Body of pancreas (tissue), 4 donors: Measurements from ENCODE around the gene LRFN2. TPM values are rescaled to one million over a fixed set of nuclear protein-coding genes. Genes with fewer than 3 reads are reported as not detected.

Experiments
- ATAC-seq: fragments of 150-250 bp; one replicate; pipeline ENCODE4 v1.9.1; 2016
- DNase-seq, 4 donors: peaks; one replicate each; pipeline ENCODE4 v3.0.0-alpha.2; 2019
- H3K27ac ChIP-seq, 4 donors: fragments of 200-600 bp; sonication (generic); 1 replicate in 3 of 4; 2 replicates in 1 of 4; pipeline versions ENCODE4 v1.5.1 to v1.6.1; 2016 to 2019; ENCODE audit warnings: mild to moderate bottlenecking in 1 of 4, mixed read lengths in 1 of 4, moderate library complexity in 1 of 4
- H3K27me3 ChIP-seq, 2 donors: fragments of 200-600 bp; sonication (generic); one replicate each; pipeline ENCODE4 v1.6.0; 2016; ENCODE audit warnings: mild to moderate bottlenecking in 1 of 2
- H3K36me3 ChIP-seq, 2 donors: fragments of 200-600 bp; sonication (generic); replicated peaks in 1 of 2; 2 replicates each; pipeline ENCODE4 v1.5.1; 2016; ENCODE audit warnings: low read depth in 2 of 2; ENCODE audit not compliant: insufficient read depth in 1 of 2
- H3K4me1 ChIP-seq: fragments of 200-600 bp; sonication (generic); one replicate; pipeline ENCODE4 v1.6.0; 2016
- H3K4me3 ChIP-seq, 2 donors: fragments of 200-600 bp; sonication (generic); 1 replicate in 1 of 2; 2 replicates in 1 of 2; pipeline ENCODE4 v1.5.1; 2016 to 2019
- H3K9me3 ChIP-seq, 3 donors: fragments of 200-600 bp; sonication (generic); 1 replicate in 2 of 3; 2 replicates in 1 of 3; pipeline ENCODE4 v1.5.1; 2016
- CTCF ChIP-seq, 7 experiments: fragments of 450-650 bp in 4 of 7; fragments of 200-600 bp in 3 of 7; sonication (generic) in 3 of 7; IDR thresholded peaks; one replicate each; pipeline ENCODE4 v1.5.1; 2016 to 2019; ENCODE audit warnings: antibody characterized with exemption in 7 of 7
- POLR2A ChIP-seq, 3 donors: fragments of 450-650 bp; IDR thresholded peaks; one replicate each; pipeline ENCODE4 v1.6.1; 2016; ENCODE audit warnings: antibody characterized with exemption in 3 of 3, mild to moderate bottlenecking in 2 of 3
- WGBS, 2 donors: methylation state at CpG; one replicate each; pipeline ENCODE4 v1.1.5; 2017; 5-methylcytosine and 5-hydroxymethylcytosine counted together
- intact Hi-C: fragments of 100-400 bp; cut with DNase I; formaldehyde crosslinking; loops from one replicate; pipeline ENCODE4 v1.15.1; 2023
- total RNA-seq, 2 donors: library from RNA; depleted of rRNA; stranded (reverse); fragments of >200 nt; gene quantifications; one replicate each; pipeline ENCODE4 v1.1.0, GENCODE V29; 2016

The LRFN2 gene
- total RNA-seq, 2 donors from 2014 or later: 0.33 TPM; not detected in 1

DNA sequence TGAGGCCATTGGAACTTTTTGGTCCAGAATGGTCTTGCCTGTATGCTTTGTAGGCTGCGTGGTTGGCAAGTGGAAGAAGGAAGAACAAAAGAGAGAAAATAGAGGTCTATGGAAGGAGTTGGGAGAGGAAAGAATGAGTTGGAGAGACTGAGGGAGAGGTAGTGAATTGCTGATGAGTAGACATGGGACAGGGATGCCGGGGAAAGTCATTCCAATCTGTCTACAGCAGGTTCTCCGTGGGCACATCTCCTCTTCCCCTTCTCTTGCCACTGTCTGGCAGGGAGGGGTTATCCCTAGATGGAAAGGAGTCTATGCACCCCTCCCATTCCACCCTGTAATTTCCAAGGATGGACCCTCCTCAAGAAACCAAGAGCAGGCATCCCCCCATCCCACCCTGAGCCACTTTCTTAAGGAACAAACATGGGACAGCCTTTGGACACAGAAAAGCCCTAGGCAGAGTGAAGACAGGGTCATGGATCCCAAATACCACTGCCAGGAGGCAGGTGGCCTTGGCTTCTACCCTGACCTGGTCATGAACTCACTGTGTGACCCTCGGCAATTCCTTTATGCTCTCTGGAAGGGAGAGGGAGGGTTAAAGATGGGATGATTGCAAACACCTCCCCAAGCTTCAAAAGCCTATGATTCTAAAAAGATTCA is 196.9 kb downstream of the LRFN2 start:
- intact Hi-C loops: no loop called here
- H3K4me3 ChIP-seq: no peak overlapping the region
- 82 to 90% methylated on average over 4 of the region's 4 CpGs for WGBS, 2 donors
- peaks cover 15% of the 10 kb centered on the region for H3K4me1 ChIP-seq
- H3K9me3 ChIP-seq: no peaks in the 10 kb centered on the region
- ATAC-seq (no peak), DNase-seq (no peak)
- H3K27me3 ChIP-seq: no peaks in the 10 kb centered on the region
- no peaks in the 10 kb centered on the region for H3K36me3 ChIP-seq
- TF ChIP-seq POLR2A (IDR thresholded peaks at IDR 0.05): no peak
- TF ChIP-seq CTCF (IDR thresholded peaks at IDR 0.05): no peak
- H3K27ac ChIP-seq: no peak overlapping the region

- WGBS, 2 donors: 81 to 91% methylated on average over 4 of the region's 4 CpGs
- H3K4me1 ChIP-seq: peaks cover 12% of the 10 kb centered on the region
- H3K9me3 ChIP-seq: no peaks in the 10 kb centered on the region
- no peak overlapping the region for H3K27ac ChIP-seq
- intact Hi-C loops: no loop called here
- no peak for DNase-seq
- H3K27me3 ChIP-seq: no peaks in the 10 kb centered on the region
- no peak for ATAC-seq
- H3K36me3 ChIP-seq: no peaks in the 10 kb centered on the region
- TF ChIP-seq CTCF (IDR thresholded peaks at IDR 0.05): no peak
- TF ChIP-seq POLR2A (IDR thresholded peaks at IDR 0.05): no peak
- H3K4me3 ChIP-seq: no peak overlapping the region
Measured at GRCh38 chr6:40389254-40389653, 197.9 kb downstream of the LRFN2 start.

- no peaks in the 10 kb centered on the region for H3K36me3 ChIP-seq
- no peak for TF ChIP-seq POLR2A (IDR thresholded peaks at IDR 0.05)
- no peak for TF ChIP-seq CTCF (IDR thresholded peaks at IDR 0.05)
- no peak overlapping the region for H3K4me3 ChIP-seq
- 77 to 78% methylated on average over 5 of the region's 5 CpGs for WGBS, 2 donors
- ATAC-seq (no peak), DNase-seq (no peak)
- H3K4me1 ChIP-seq: peaks cover 12% of the 10 kb centered on the region
- no peaks in the 10 kb centered on the region for H3K27me3 ChIP-seq
- H3K27ac ChIP-seq: no peak overlapping the region
- no peaks in the 10 kb centered on the region for H3K9me3 ChIP-seq
- intact Hi-C loops: no loop called here
Measured at GRCh38 chr6:40387871-40388264, 199.3 kb downstream of the LRFN2 start.

- H3K4me1 ChIP-seq: peaks cover 12% of the 10 kb centered on the region
- no peaks in the 10 kb centered on the region for H3K9me3 ChIP-seq
- no peaks in the 10 kb centered on the region for H3K36me3 ChIP-seq
- no peak for DNase-seq
- intact Hi-C loops: no loop called here
- H3K27ac ChIP-seq: no peak overlapping the region
- H3K4me3 ChIP-seq: no peak overlapping the region
- H3K27me3 ChIP-seq: no peaks in the 10 kb centered on the region
- TF ChIP-seq POLR2A (IDR thresholded peaks at IDR 0.05) (no peak), CTCF (IDR thresholded peaks at IDR 0.05) (no peak)
- no peak for ATAC-seq
- WGBS, 2 donors: 34 to 36% methylated on average over 4 of the region's 4 CpGs
Measured at GRCh38 chr6:40387127-40387870, 199.9 kb downstream of the LRFN2 start.
